Kidney (tissue), 14 donors: ENCODE results near the gene S100A7. TPM values are rescaled to one million over a fixed set of nuclear protein-coding genes. Genes with fewer than 3 reads are reported as not detected.

Experiments used
- DNase-seq, 5 donors: peaks; one replicate each; pipeline ENCODE4 v3.0.0-alpha.2; 2013 to 2020
- FAIRE-seq: peaks from 2 replicates; lab custom pipeline; 2012; peaks lifted over from hg19 to GRCh38; lab: Jason Lieb, UNC
- H3K27ac ChIP-seq, 2 donors: one replicate each; pipeline ENCODE4 v1.7.0; 2013; ENCODE audit warnings: low read depth in 2 of 2, low read length in 2 of 2, inconsistent platforms in 1 of 2
- H3K27me3 ChIP-seq: one replicate; pipeline ENCODE4 v1.7.1; 2013; ENCODE audit warnings: low read length, inconsistent platforms; ENCODE audit not compliant: control insufficient read depth, insufficient read depth
- H3K36me3 ChIP-seq, 3 donors: one replicate each; pipeline versions ENCODE4 v1.7.0 to v1.7.1; 2013; ENCODE audit warnings: low read length in 3 of 3, control low read depth in 1 of 3, inconsistent platforms in 1 of 3; ENCODE audit not compliant: insufficient read depth in 3 of 3, control insufficient read depth in 2 of 3
- H3K4me1 ChIP-seq, 3 donors: one replicate each; pipeline versions ENCODE4 v1.7.0 to v1.7.1; 2013; ENCODE audit warnings: low read length in 3 of 3, inconsistent platforms in 1 of 3, low read depth in 1 of 3; ENCODE audit not compliant: control insufficient read depth in 2 of 3, insufficient read depth in 2 of 3
- H3K4me3 ChIP-seq, 3 donors: one replicate each; pipeline versions ENCODE4 v1.7.0 to v1.8.1; 2013; ENCODE audit warnings: low read length in 3 of 3, control low read depth in 1 of 3, inconsistent platforms in 1 of 3
- H3K9ac ChIP-seq, 3 donors: one replicate each; pipeline versions ENCODE4 v1.7.0 to v1.7.1; 2013; ENCODE audit warnings: low read length in 3 of 3, control low read depth in 1 of 3, inconsistent platforms in 1 of 3
- H3K9me3 ChIP-seq, 3 donors: one replicate each; pipeline versions ENCODE4 v1.7.0 to v1.7.1; 2013; ENCODE audit warnings: low read length in 3 of 3, control low read depth in 1 of 3, inconsistent platforms in 1 of 3; ENCODE audit not compliant: control insufficient read depth in 2 of 3, insufficient read depth in 1 of 3
- CTCF ChIP-seq: IDR thresholded peaks from 3 replicates; pipeline ENCODE4 v1.5.1; 2012; ENCODE audit warnings: mild to moderate bottlenecking, moderate library complexity, borderline replicate concordance; ENCODE audit not compliant: insufficient read depth; ENCODE audit errors: extremely low read depth
- intact Hi-C: fragments of 100-400 bp; cut with DNase I; formaldehyde crosslinking; loops from one replicate; pipeline ENCODE4 v1.11.1; 2022
- polyA plus RNA-seq: library from polyadenylated mRNA; stranded (reverse); fragments of 350-450 nt; fragmentation: Illumina TruSeq; extraction: RNeasy Lipid Tissue Mini Kit (QIAGEN cat#74804); gene quantifications from one replicate; pipeline ENCODE4 v1.2.3, GENCODE V29; 2014; ENCODE audit warnings: low read depth, low replicate concordance; ENCODE audit not compliant: insufficient read depth
- total RNA-seq: library from RNA; stranded (reverse); fragmentation: NEBNext Ultra II Directional; extraction: Animal tissue kit (Norgen Biotek cat#: 25700); gene quantifications from one replicate; pipeline ENCODE4 v1.2.1, GENCODE V29; 2021
- donor health status: control.
- donor health status: control.
- donor health status: control.
- donor health status: control.
- donor health status: control.
- donor health status: DM: yes; HTN: yes; CAD: no.
- donor health status: Normal renal cell carcinoma (clear cell type).

The S100A7 gene
- total and polyA plus RNA-seq, 2 donors from 2014 or later: not detected

GRCh38 chr1:153476491-153477093, 16.1 kb upstream of the S100A7 start:
- Histone ChIP-seq H3K9me3 (peaks cover 0 to 7% (median 0%) of the 10 kb centered on the region in 3 donors), H3K4me3 (no peak overlapping the region), H3K4me1 (no peaks in the 10 kb centered on the region), H3K27ac (no peak overlapping the region), H3K36me3 (no peaks in the 10 kb centered on the region), H3K27me3 (no peaks in the 10 kb centered on the region), H3K9ac (no peak overlapping the region)
- intact Hi-C loops: no loop called here
- no peak for TF ChIP-seq CTCF
- DNase-seq (no peak), FAIRE-seq (no peak)

- H3K4me3 ChIP-seq: no peak overlapping the region
- DNase-seq (no peak), FAIRE-seq (no peak)
- H3K36me3 ChIP-seq: no peaks in the 10 kb centered on the region
- H3K4me1 ChIP-seq: no peaks in the 10 kb centered on the region
- H3K27ac ChIP-seq: no peak overlapping the region
- TF ChIP-seq CTCF: no peak
- no peak overlapping the region for H3K9ac ChIP-seq
- intact Hi-C loops: no loop called here
- H3K9me3 ChIP-seq: peaks cover 0 to 15% (median 0%) of the 10 kb centered on the region in 3 donors
- no peaks in the 10 kb centered on the region for H3K27me3 ChIP-seq
Observed at GRCh38 chr1:153475282-153475681, 14.8 kb upstream of the S100A7 start.

GRCh38 chr1:153474347-153474746, 13.9 kb upstream of the S100A7 start:
- no peak overlapping the region for H3K4me3 ChIP-seq
- no peaks in the 10 kb centered on the region for H3K27me3 ChIP-seq
- H3K27ac ChIP-seq: no peak overlapping the region
- no peak for TF ChIP-seq CTCF
- H3K9me3 ChIP-seq: peaks cover 0 to 15% (median 0%) of the 10 kb centered on the region in 3 donors
- no peak overlapping the region for H3K9ac ChIP-seq
- intact Hi-C loops: no loop called here
- H3K4me1 ChIP-seq: no peaks in the 10 kb centered on the region
- FAIRE-seq (no peak), DNase-seq (no peak)
- H3K36me3 ChIP-seq: no peaks in the 10 kb centered on the region

- no peak for TF ChIP-seq CTCF
- H3K4me3 ChIP-seq: no peak overlapping the region
- intact Hi-C loops: no loop called here
- H3K4me1 ChIP-seq: no peaks in the 10 kb centered on the region
- H3K9me3 ChIP-seq: peaks cover 0 to 15% (median 0%) of the 10 kb centered on the region in 3 donors
- H3K27ac ChIP-seq: no peak overlapping the region
- DNase-seq (no peak), FAIRE-seq (no peak)
- no peak overlapping the region for H3K9ac ChIP-seq
- H3K36me3 ChIP-seq: no peaks in the 10 kb centered on the region
- H3K27me3 ChIP-seq: no peaks in the 10 kb centered on the region
Observed at GRCh38 chr1:153470707-153471106, 10.3 kb upstream of the S100A7 start.
